Measurements from ENCODE around the gene SLC10A6. TPM values are rescaled to one million over a fixed set of nuclear protein-coding genes. Genes with fewer than 3 reads are reported as not detected.

SLC10A6 gene
- total and polyA plus RNA-seq, 10 of the 15 experiments (the other 5 are each of a cell fraction or from before 2014, with no cell fraction given): 0.05 TPM; not detected in 9

- TF ChIP-seq, protein P1, sequence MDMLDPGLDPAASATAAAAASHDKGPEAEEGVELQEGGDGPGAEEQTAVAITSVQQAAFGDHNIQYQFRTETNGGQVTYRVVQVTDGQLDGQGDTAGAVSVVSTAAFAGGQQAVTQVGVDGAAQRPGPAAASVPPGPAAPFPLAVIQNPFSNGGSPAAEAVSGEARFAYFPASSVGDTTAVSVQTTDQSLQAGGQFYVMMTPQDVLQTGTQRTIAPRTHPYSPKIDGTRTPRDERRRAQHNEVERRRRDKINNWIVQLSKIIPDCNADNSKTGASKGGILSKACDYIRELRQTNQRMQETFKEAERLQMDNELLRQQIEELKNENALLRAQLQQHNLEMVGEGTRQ (IDR thresholded peaks at IDR 0.05; ENCODE audit: borderline replicate concordance, low read depth, low read length): no peak
- TF ChIP-seq, protein P2, sequence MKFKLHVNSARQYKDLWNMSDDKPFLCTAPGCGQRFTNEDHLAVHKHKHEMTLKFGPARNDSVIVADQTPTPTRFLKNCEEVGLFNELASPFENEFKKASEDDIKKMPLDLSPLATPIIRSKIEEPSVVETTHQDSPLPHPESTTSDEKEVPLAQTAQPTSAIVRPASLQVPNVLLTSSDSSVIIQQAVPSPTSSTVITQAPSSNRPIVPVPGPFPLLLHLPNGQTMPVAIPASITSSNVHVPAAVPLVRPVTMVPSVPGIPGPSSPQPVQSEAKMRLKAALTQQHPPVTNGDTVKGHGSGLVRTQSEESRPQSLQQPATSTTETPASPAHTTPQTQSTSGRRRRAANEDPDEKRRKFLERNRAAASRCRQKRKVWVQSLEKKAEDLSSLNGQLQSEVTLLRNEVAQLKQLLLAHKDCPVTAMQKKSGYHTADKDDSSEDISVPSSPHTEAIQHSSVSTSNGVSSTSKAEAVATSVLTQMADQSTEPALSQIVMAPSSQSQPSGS (IDR thresholded peaks at IDR 0.05; ENCODE audit: low read length): no peak
- TF ChIP-seq CHD1 (IDR thresholded peaks at IDR 0.05; ENCODE audit: low read depth, low read length) (no peak), RFX5 (IDR thresholded peaks at IDR 0.05; ENCODE audit: low read depth, low read length) (no peak), FOXK2 (IDR thresholded peaks at IDR 0.05) (no peak), TCF3 (IDR thresholded peaks at IDR 0.05; ENCODE audit: borderline replicate concordance, insufficient read depth, low read depth, low read length) (no peak), MYC (IDR thresholded peaks at IDR 0.05; ENCODE audit: insufficient read depth, insufficient read length, insufficient replicate concordance, low read length, severe bottlenecking) (no peak), DPF2 (IDR thresholded peaks at IDR 0.05) (no peak)
- TF ChIP-seq, protein P3, sequence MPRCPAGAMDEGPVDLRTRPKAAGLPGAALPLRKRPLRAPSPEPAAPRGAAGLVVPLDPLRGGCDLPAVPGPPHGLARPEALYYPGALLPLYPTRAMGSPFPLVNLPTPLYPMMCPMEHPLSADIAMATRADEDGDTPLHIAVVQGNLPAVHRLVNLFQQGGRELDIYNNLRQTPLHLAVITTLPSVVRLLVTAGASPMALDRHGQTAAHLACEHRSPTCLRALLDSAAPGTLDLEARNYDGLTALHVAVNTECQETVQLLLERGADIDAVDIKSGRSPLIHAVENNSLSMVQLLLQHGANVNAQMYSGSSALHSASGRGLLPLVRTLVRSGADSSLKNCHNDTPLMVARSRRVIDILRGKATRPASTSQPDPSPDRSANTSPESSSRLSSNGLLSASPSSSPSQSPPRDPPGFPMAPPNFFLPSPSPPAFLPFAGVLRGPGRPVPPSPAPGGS (IDR thresholded peaks at IDR 0.05; ENCODE audit: borderline replicate concordance, insufficient read depth, low read depth, low read length, poor library complexity, severe bottlenecking): no peak
Measured at GRCh38 chr4:86853209-86853608, 4.0 kb upstream of the SLC10A6 start (continued).
